Fibroblast of lung (primary cell): ENCODE measurements around the gene CCDC30.

ENCODE experiments used
- EZH2 ChIP-seq: IDR thresholded peaks from 2 replicates; pipeline ENCODE4 v1.5.1; 2012; ENCODE audit warnings: low read length, control low read depth, mild to moderate bottlenecking; ENCODE audit errors: missing control alignments
- TF ChIP-seq, protein P1 (sequence below), 2 donors: IDR thresholded peaks in 1 of 2; conservative IDR thresholded peaks in 1 of 2; 1 replicate in 1 of 2; 2 replicates in 1 of 2; pipeline ENCODE4 v1.5.1; 2011 to 2012; ENCODE audit warnings: low read length in 2 of 2, control low read depth in 1 of 2, inconsistent platforms in 1 of 2, low read depth in 1 of 2, mild to moderate bottlenecking in 1 of 2

- no peak for TF ChIP-seq EZH2
- TF ChIP-seq, protein P1, sequence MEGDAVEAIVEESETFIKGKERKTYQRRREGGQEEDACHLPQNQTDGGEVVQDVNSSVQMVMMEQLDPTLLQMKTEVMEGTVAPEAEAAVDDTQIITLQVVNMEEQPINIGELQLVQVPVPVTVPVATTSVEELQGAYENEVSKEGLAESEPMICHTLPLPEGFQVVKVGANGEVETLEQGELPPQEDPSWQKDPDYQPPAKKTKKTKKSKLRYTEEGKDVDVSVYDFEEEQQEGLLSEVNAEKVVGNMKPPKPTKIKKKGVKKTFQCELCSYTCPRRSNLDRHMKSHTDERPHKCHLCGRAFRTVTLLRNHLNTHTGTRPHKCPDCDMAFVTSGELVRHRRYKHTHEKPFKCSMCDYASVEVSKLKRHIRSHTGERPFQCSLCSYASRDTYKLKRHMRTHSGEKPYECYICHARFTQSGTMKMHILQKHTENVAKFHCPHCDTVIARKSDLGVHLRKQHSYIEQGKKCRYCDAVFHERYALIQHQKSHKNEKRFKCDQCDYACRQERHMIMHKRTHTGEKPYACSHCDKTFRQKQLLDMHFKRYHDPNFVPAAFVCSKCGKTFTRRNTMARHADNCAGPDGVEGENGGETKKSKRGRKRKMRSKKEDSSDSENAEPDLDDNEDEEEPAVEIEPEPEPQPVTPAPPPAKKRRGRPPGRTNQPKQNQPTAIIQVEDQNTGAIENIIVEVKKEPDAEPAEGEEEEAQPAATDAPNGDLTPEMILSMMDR (conservative IDR thresholded peaks at IDR 0.05 in 1 of 2, IDR thresholded peaks at IDR 0.05 in 1 of 2; ENCODE audit: low read depth in 1 of 2, low read length in 2 of 2), result no peak
Observed at GRCh38 chr1:42418516-42418915, 44.6 kb upstream of the CCDC30 start.
